ENCODE results near the gene DTYMK. TPM values are rescaled to one million over a fixed set of nuclear protein-coding genes. Genes with fewer than 3 reads are reported as not detected.

The DTYMK gene
- polyA plus RNA-seq, 2 donors: 13.7 to 25.2 TPM

GRCh38 chr2:241728627-241729026 is 42.0 kb upstream of the DTYMK start:
- Histone ChIP-seq H3K4me3 (ENCODE audit: low read depth in 1 of 2, low read length in 2 of 2) (no peak overlapping the region), H3K27ac (ENCODE audit: low read depth in 2 of 2, low read length in 1 of 2) (no peak overlapping the region), H3K4me1 (ENCODE audit: control insufficient read depth in 2 of 2, insufficient read depth in 2 of 2, low read length in 1 of 2) (peaks cover 0 to 2% of the 10 kb centered on the region in 2 donors), H3K27me3 (ENCODE audit: control insufficient read depth in 1 of 2, insufficient read depth in 2 of 2, low read length in 2 of 2) (no peaks in the 10 kb centered on the region), H3K9me3 (ENCODE audit: control insufficient read depth in 2 of 2, insufficient read depth in 1 of 2, low read depth in 1 of 2, low read length in 1 of 2) (no peaks in the 10 kb centered on the region), H3K36me3 (ENCODE audit: control insufficient read depth in 2 of 2, insufficient read depth in 2 of 2, low read length in 1 of 2) (peaks cover 0 to 19% of the 10 kb centered on the region in 2 donors)
- 78 to 84% methylated on average over 19 of the region's 19 CpGs for WGBS, 2 donors

- peaks cover 0 to 2% of the 10 kb centered on the region in 2 donors for H3K4me1 ChIP-seq (ENCODE audit: control insufficient read depth in 2 of 2, insufficient read depth in 2 of 2, low read length in 1 of 2)
- H3K4me3 ChIP-seq (ENCODE audit: low read depth in 1 of 2, low read length in 2 of 2): no peak overlapping the region
- 85 to 86% methylated on average over 8 of the region's 8 CpGs for WGBS, 2 donors
- H3K27me3 ChIP-seq (ENCODE audit: control insufficient read depth in 1 of 2, insufficient read depth in 2 of 2, low read length in 2 of 2): no peaks in the 10 kb centered on the region
- H3K9me3 ChIP-seq (ENCODE audit: control insufficient read depth in 2 of 2, insufficient read depth in 1 of 2, low read depth in 1 of 2, low read length in 1 of 2): no peaks in the 10 kb centered on the region
- peaks cover 0 to 23% of the 10 kb centered on the region in 2 donors for H3K36me3 ChIP-seq (ENCODE audit: control insufficient read depth in 2 of 2, insufficient read depth in 2 of 2, low read length in 1 of 2)
- no peak overlapping the region for H3K27ac ChIP-seq (ENCODE audit: low read depth in 2 of 2, low read length in 1 of 2)
These were observed 41.4 kb upstream of the DTYMK start for GRCh38 chr2:241728000-241728399.

- Histone ChIP-seq H3K27ac (ENCODE audit: low read depth in 2 of 2, low read length in 1 of 2) (no peak overlapping the region), H3K9me3 (ENCODE audit: control insufficient read depth in 2 of 2, insufficient read depth in 1 of 2, low read depth in 1 of 2, low read length in 1 of 2) (no peaks in the 10 kb centered on the region), H3K36me3 (ENCODE audit: control insufficient read depth in 2 of 2, insufficient read depth in 2 of 2, low read length in 1 of 2) (peaks cover 0 to 30% of the 10 kb centered on the region in 2 donors), H3K4me1 (ENCODE audit: control insufficient read depth in 2 of 2, insufficient read depth in 2 of 2, low read length in 1 of 2) (peaks cover 0 to 2% of the 10 kb centered on the region in 2 donors), H3K27me3 (ENCODE audit: control insufficient read depth in 1 of 2, insufficient read depth in 2 of 2, low read length in 2 of 2) (no peaks in the 10 kb centered on the region), H3K4me3 (ENCODE audit: low read depth in 1 of 2, low read length in 2 of 2) (no peak overlapping the region)
- WGBS, 2 donors: 86 to 90% methylated on average over 16 of the region's 16 CpGs
These were observed 39.8 kb upstream of the DTYMK start for GRCh38 chr2:241726459-241726858.

- H3K4me1 ChIP-seq (ENCODE audit: control insufficient read depth in 2 of 2, insufficient read depth in 2 of 2, low read length in 1 of 2): peaks cover 0 to 2% of the 10 kb centered on the region in 2 donors
- 94 to 95% methylated on average over 71 to 76 of the region's 76 CpGs for WGBS, 2 donors
- no peaks in the 10 kb centered on the region for H3K9me3 ChIP-seq (ENCODE audit: control insufficient read depth in 2 of 2, insufficient read depth in 1 of 2, low read depth in 1 of 2, low read length in 1 of 2)
- H3K36me3 ChIP-seq (ENCODE audit: control insufficient read depth in 2 of 2, insufficient read depth in 2 of 2, low read length in 1 of 2): peaks cover 0 to 41% of the 10 kb centered on the region in 2 donors
- no peaks in the 10 kb centered on the region for H3K27me3 ChIP-seq (ENCODE audit: control insufficient read depth in 1 of 2, insufficient read depth in 2 of 2, low read length in 2 of 2)
- no peak overlapping the region for H3K4me3 ChIP-seq (ENCODE audit: low read depth in 1 of 2, low read length in 2 of 2)
- H3K27ac ChIP-seq (ENCODE audit: low read depth in 2 of 2, low read length in 1 of 2): no peak overlapping the region
These were observed 38.6 kb upstream of the DTYMK start for GRCh38 chr2:241724975-241725870.

- no peak overlapping the region for H3K27ac ChIP-seq (ENCODE audit: low read depth in 2 of 2, low read length in 1 of 2)
- H3K9me3 ChIP-seq (ENCODE audit: control insufficient read depth in 2 of 2, insufficient read depth in 1 of 2, low read depth in 1 of 2, low read length in 1 of 2): no peaks in the 10 kb centered on the region
- 94% methylated on average over 40 to 41 of the region's 41 CpGs for WGBS, 2 donors
- H3K36me3 ChIP-seq (ENCODE audit: control insufficient read depth in 2 of 2, insufficient read depth in 2 of 2, low read length in 1 of 2): peaks cover 4 to 49% of the 10 kb centered on the region in 2 donors
- no peak overlapping the region for H3K4me3 ChIP-seq (ENCODE audit: low read depth in 1 of 2, low read length in 2 of 2)
- H3K4me1 ChIP-seq (ENCODE audit: control insufficient read depth in 2 of 2, insufficient read depth in 2 of 2, low read length in 1 of 2): peaks cover 0 to 2% of the 10 kb centered on the region in 2 donors
- H3K27me3 ChIP-seq (ENCODE audit: control insufficient read depth in 1 of 2, insufficient read depth in 2 of 2, low read length in 2 of 2): no peaks in the 10 kb centered on the region
These were observed 37.8 kb upstream of the DTYMK start for GRCh38 chr2:241724259-241724974.

- no peaks in the 10 kb centered on the region for H3K4me1 ChIP-seq (ENCODE audit: control insufficient read depth in 2 of 2, insufficient read depth in 2 of 2, low read length in 1 of 2)
- WGBS, 2 donors: 98% methylated on average over 21 of the region's 21 CpGs
- H3K36me3 ChIP-seq (ENCODE audit: control insufficient read depth in 2 of 2, insufficient read depth in 2 of 2, low read length in 1 of 2): peaks cover 9 to 51% of the 10 kb centered on the region in 2 donors
- no peak overlapping the region for H3K27ac ChIP-seq (ENCODE audit: low read depth in 2 of 2, low read length in 1 of 2)
- no peak overlapping the region for H3K4me3 ChIP-seq (ENCODE audit: low read depth in 1 of 2, low read length in 2 of 2)
- no peaks in the 10 kb centered on the region for H3K9me3 ChIP-seq (ENCODE audit: control insufficient read depth in 2 of 2, insufficient read depth in 1 of 2, low read depth in 1 of 2, low read length in 1 of 2)
- H3K27me3 ChIP-seq (ENCODE audit: control insufficient read depth in 1 of 2, insufficient read depth in 2 of 2, low read length in 2 of 2): no peaks in the 10 kb centered on the region
These were observed 36.4 kb upstream of the DTYMK start for GRCh38 chr2:241722896-241723454.

GRCh38 chr2:241721852-241722251 is 35.2 kb upstream of the DTYMK start:
- Histone ChIP-seq H3K4me3 (ENCODE audit: low read depth in 1 of 2, low read length in 2 of 2) (no peak overlapping the region), H3K27ac (ENCODE audit: low read depth in 2 of 2, low read length in 1 of 2) (no peak overlapping the region), H3K9me3 (ENCODE audit: control insufficient read depth in 2 of 2, insufficient read depth in 1 of 2, low read depth in 1 of 2, low read length in 1 of 2) (no peaks in the 10 kb centered on the region), H3K36me3 (ENCODE audit: control insufficient read depth in 2 of 2, insufficient read depth in 2 of 2, low read length in 1 of 2) (peaks cover 9 to 51% of the 10 kb centered on the region in 2 donors), H3K4me1 (ENCODE audit: control insufficient read depth in 2 of 2, insufficient read depth in 2 of 2, low read length in 1 of 2) (no peaks in the 10 kb centered on the region), H3K27me3 (ENCODE audit: control insufficient read depth in 1 of 2, insufficient read depth in 2 of 2, low read length in 2 of 2) (no peaks in the 10 kb centered on the region)
- 92 to 96% methylated on average over 12 of the region's 12 CpGs for WGBS, 2 donors

GRCh38 chr2:241720560-241720959 is 33.9 kb upstream of the DTYMK start:
- WGBS, 2 donors: 90 to 92% methylated on average over 14 to 15 of the region's 15 CpGs
- H3K27ac ChIP-seq (ENCODE audit: low read depth in 2 of 2, low read length in 1 of 2): no peak overlapping the region
- peaks cover 9 to 47% of the 10 kb centered on the region in 2 donors for H3K36me3 ChIP-seq (ENCODE audit: control insufficient read depth in 2 of 2, insufficient read depth in 2 of 2, low read length in 1 of 2)
- no peaks in the 10 kb centered on the region for H3K27me3 ChIP-seq (ENCODE audit: control insufficient read depth in 1 of 2, insufficient read depth in 2 of 2, low read length in 2 of 2)
- H3K4me3 ChIP-seq (ENCODE audit: low read depth in 1 of 2, low read length in 2 of 2): no peak overlapping the region
- no peaks in the 10 kb centered on the region for H3K9me3 ChIP-seq (ENCODE audit: control insufficient read depth in 2 of 2, insufficient read depth in 1 of 2, low read depth in 1 of 2, low read length in 1 of 2)
- H3K4me1 ChIP-seq (ENCODE audit: control insufficient read depth in 2 of 2, insufficient read depth in 2 of 2, low read length in 1 of 2): no peaks in the 10 kb centered on the region

- Histone ChIP-seq H3K4me3 (ENCODE audit: low read depth in 1 of 2, low read length in 2 of 2) (no peak overlapping the region), H3K36me3 (ENCODE audit: control insufficient read depth in 2 of 2, insufficient read depth in 2 of 2, low read length in 1 of 2) (peaks cover 9 to 43% of the 10 kb centered on the region in 2 donors), H3K27ac (ENCODE audit: low read depth in 2 of 2, low read length in 1 of 2) (no peak overlapping the region), H3K9me3 (ENCODE audit: control insufficient read depth in 2 of 2, insufficient read depth in 1 of 2, low read depth in 1 of 2, low read length in 1 of 2) (no peaks in the 10 kb centered on the region), H3K4me1 (ENCODE audit: control insufficient read depth in 2 of 2, insufficient read depth in 2 of 2, low read length in 1 of 2) (no peaks in the 10 kb centered on the region), H3K27me3 (ENCODE audit: control insufficient read depth in 1 of 2, insufficient read depth in 2 of 2, low read length in 2 of 2) (no peaks in the 10 kb centered on the region)
- WGBS, 2 donors: 94% methylated on average over 17 to 19 of the region's 19 CpGs
These were observed 33.5 kb upstream of the DTYMK start for GRCh38 chr2:241720099-241720498.

Measured in esophagus (tissue), 2 donors.